K562 (cell line): ENCODE results near the gene KRT16. TPM values are rescaled to one million over a fixed set of nuclear protein-coding genes. Genes with fewer than 3 reads are reported as not detected.

Experiments
- ATAC-seq: fragments of 200-7000 bp; cut with Tn5 transposase; 3 replicates; pipeline ENCODE4 v1.9.1; 2020; ENCODE audit warnings: moderate library complexity
- BruUV-seq: library from RNA; stranded (reverse); fragments of 400-500 nt; replicated peaks from 2 replicates; lab custom pipeline; 2021; lab: Mats Ljungman, UMichigan
- CTCF ChIA-PET: fragments of 300-600 bp; formaldehyde crosslinking; extraction: SDS; loops from one replicate; lab custom pipeline; 2021; ENCODE audit warnings: low intra/inter-chr PET ratio; lab: Yijun Ruan, JAX
- POLR2A ChIA-PET: fragments of 300-600, 350-650 bp; sonication (Branson Sonifier 250); formaldehyde crosslinking; extraction: SDS; loops from one replicate; lab custom pipeline; 2021; ENCODE audit warnings: antibody characterized with exemption, inconsistent platforms; lab: Yijun Ruan, JAX
- DNase-seq, 4 experiments: peaks; one replicate each; pipeline versions ENCODE4 v3.0.0 to v3.0.0-alpha.2; 2011 to 2018; ENCODE audit warnings: low spot score in 3 of 4, mixed read lengths in 3 of 4; ENCODE audit errors: extremely low read depth in 1 of 4
- FAIRE-seq: peaks from 2 replicates; lab custom pipeline; 2011; peaks lifted over from hg19 to GRCh38; lab: Jason Lieb, UNC
- H2AFZ ChIP-seq: 2 replicates; pipeline ENCODE4 v1.6.0; 2011; ENCODE audit warnings: low read depth, low read length, control low read depth, inconsistent platforms
- H3K27ac ChIP-seq: fragments of 200-600 bp; 3 replicates; pipeline ENCODE4 v1.8.0; 2011; ENCODE audit warnings: low read depth, mild to moderate bottlenecking, control low read depth, inconsistent platforms, low read length, moderate library complexity, mixed read lengths; ENCODE audit errors: extremely low read depth
- H3K27me3 ChIP-seq, 2 experiments: fragments of 300-600 bp in 1 of 2; 2 replicates in 1 of 2; 3 replicates in 1 of 2; pipeline versions ENCODE4 v1.6.0 to v1.8.0; 2011; ENCODE audit warnings: inconsistent platforms in 2 of 2, low read length in 2 of 2, mild to moderate bottlenecking in 1 of 2, mixed read lengths in 1 of 2, moderate library complexity in 1 of 2; ENCODE audit not compliant: control insufficient read depth in 2 of 2, insufficient read depth in 2 of 2
- H3K36me3 ChIP-seq: fragments of 300-600 bp; 3 replicates; pipeline ENCODE4 v1.8.0; 2011; ENCODE audit warnings: mild to moderate bottlenecking, low read length, inconsistent platforms; ENCODE audit not compliant: control insufficient read depth, insufficient read depth
- H3K4me1 ChIP-seq, 2 experiments: fragments of 200-600 bp in 1 of 2; replicated peaks in 1 of 2; 2 replicates in 1 of 2; 3 replicates in 1 of 2; pipeline versions ENCODE4 v1.5.1 to v1.8.0; 2011; ENCODE audit warnings: inconsistent platforms in 2 of 2, low read length in 2 of 2, mild to moderate bottlenecking in 1 of 2, mixed read lengths in 1 of 2, moderate library complexity in 1 of 2; ENCODE audit not compliant: control insufficient read depth in 2 of 2, insufficient read depth in 2 of 2
- H3K4me2 ChIP-seq: 2 replicates; pipeline ENCODE4 v1.6.1; 2011; ENCODE audit warnings: low read length, control low read depth, inconsistent platforms, mixed read lengths; ENCODE audit not compliant: insufficient read depth
- H3K4me3 ChIP-seq: fragments of 200-600 bp; sonication (generic), shearing (Covaris generic); 2 replicates; pipeline ENCODE4 v1.5.1; 2016; ENCODE audit warnings: control low read depth, inconsistent platforms
- H3K79me2 ChIP-seq: fragments of 200-600 bp; 3 replicates; pipeline ENCODE4 v1.8.0; 2011; ENCODE audit warnings: low read length, inconsistent platforms; ENCODE audit not compliant: control insufficient read depth, insufficient read depth
- H3K9ac ChIP-seq, 2 experiments: 2 replicates each; pipeline versions ENCODE4 v1.6.0 to v1.6.1; 2011; ENCODE audit warnings: low read depth in 2 of 2, low read length in 2 of 2, control low read depth in 1 of 2, inconsistent platforms in 1 of 2, mild to moderate bottlenecking in 1 of 2, mixed read lengths in 1 of 2; ENCODE audit not compliant: insufficient read depth in 1 of 2
- H3K9me1 ChIP-seq: one replicate; pipeline ENCODE4 v1.6.0; 2011; ENCODE audit warnings: inconsistent platforms, mild to moderate bottlenecking, low read length, moderate library complexity; ENCODE audit not compliant: control insufficient read depth, insufficient read depth
- H3K9me3 ChIP-seq: replicated peaks from 2 replicates; pipeline ENCODE4 v1.5.1; 2011; ENCODE audit warnings: low read depth, low read length, inconsistent platforms; ENCODE audit not compliant: control insufficient read depth, insufficient read depth
- H4K20me1 ChIP-seq: replicated peaks from 2 replicates; pipeline ENCODE4 v1.6.1; 2011; ENCODE audit warnings: low read length, inconsistent platforms, mixed read lengths; ENCODE audit not compliant: control insufficient read depth, insufficient read depth
- ARHGAP35 ChIP-seq: fragments of 450-650 bp; IDR thresholded peaks from 2 replicates; pipeline ENCODE4 v1.6.1; 2018; ENCODE audit not compliant: partially characterized antibody
- BCLAF1 ChIP-seq, 2 experiments: fragments of 450-650 bp in 1 of 2; IDR thresholded peaks; 2 replicates each; pipeline ENCODE4 v1.6.1; 2011 to 2017; ENCODE audit warnings: low read depth in 2 of 2, antibody characterized with exemption in 1 of 2, borderline replicate concordance in 1 of 2, low read length in 1 of 2, mild to moderate bottlenecking in 1 of 2, mixed read lengths in 1 of 2; ENCODE audit not compliant: control insufficient read depth in 1 of 2
- BCOR ChIP-seq: fragments of 450-650 bp; IDR thresholded peaks from 2 replicates; pipeline ENCODE4 v1.6.1; 2016
- HDAC1 ChIP-seq, 2 experiments: fragments of 450-650 bp; IDR thresholded peaks; 2 replicates each; pipeline ENCODE4 v1.6.1; 2016 to 2017; ENCODE audit warnings: inconsistent platforms in 1 of 2, mild to moderate bottlenecking in 1 of 2, moderate library complexity in 1 of 2
- MLLT1 ChIP-seq, 2 experiments: fragments of 450-650 bp; IDR thresholded peaks; 2 replicates each; pipeline ENCODE4 v1.6.1; 2016
- NFRKB ChIP-seq: fragments of 450-650 bp; IDR thresholded peaks from 2 replicates; pipeline ENCODE4 v1.6.1; 2016; ENCODE audit warnings: low read depth
- SMARCA5 ChIP-seq: fragments of 450-650 bp; IDR thresholded peaks from 2 replicates; pipeline ENCODE4 v1.6.1; 2016
- THRB ChIP-seq: fragments of 450-650 bp; formaldehyde crosslinking; conservative IDR thresholded peaks from 2 replicates; pipeline ENCODE4 v1.4.0; 2022; ENCODE audit warnings: mild to moderate bottlenecking, missing genetic modification characterization
- ZNF282 ChIP-seq: sonication (generic); formaldehyde crosslinking; IDR thresholded peaks from 2 replicates; pipeline ENCODE4 v1.8.1; 2023; ENCODE audit warnings: missing genetic modification reagents
- WGBS: fragments of 100-300 bp; shearing (Covaris generic); methylation state at CpG from one replicate; pipeline ENCODE4 v1.1.6; 2016; ENCODE audit warnings: low coverage, mixed read lengths; ENCODE audit not compliant: insufficient coverage; ENCODE audit errors: missing lambda C conversion rate; 5-methylcytosine and 5-hydroxymethylcytosine counted together
- in situ Hi-C: fragments of 300-500 bp; cut with MboI; formaldehyde crosslinking; loops from 4 replicates; pipeline ENCODE4 v1.15.0; 2018; ENCODE audit warnings: inconsistent platforms, mixed read lengths
- intact Hi-C: fragments of 100-400 bp; cut with micrococcal nuclease; formaldehyde crosslinking; loops from 2 replicates; pipeline ENCODE4 v1.14.2; 2022
- polyA plus RNA-seq, 8 experiments: library from polyadenylated mRNA; depleted of rRNA in 4 of 8; stranded (reverse) in 5 of 8; unstranded in 3 of 8; fragments of >200 nt; fragmentation: Nextera tagmentation in 2 of 8; fragmentation: Illumina TruSeq in 1 of 8; extraction: Ambion mirVana in 2 of 8; extraction: Trizol in 1 of 8; gene quantifications; 2 replicates each; pipeline versions ENCODE4 v1.2.1 to v1.2.3, GENCODE V29; 2011 to 2014; ENCODE audit warnings: inconsistent platforms in 1 of 8, missing spikeins in 1 of 8
- total RNA-seq, 7 experiments: library from RNA; depleted of rRNA in 6 of 7; stranded (reverse); fragments of >200 nt in 6 of 7; fragmentation: Illumina TruSeq in 2 of 7; extraction: Trizol in 2 of 7; gene quantifications; 2 replicates each; pipeline versions ENCODE4 v1.2.1 to v1.2.3, GENCODE V29; 2011 to 2021; ENCODE audit warnings: low replicate concordance in 1 of 7
- TF ChIP-seq, protein P1 (sequence below): fragments of 450-650 bp; IDR thresholded peaks from 2 replicates; pipeline ENCODE4 v1.6.1; 2017; ENCODE audit warnings: antibody characterized with exemption
- TF ChIP-seq, protein P2 (sequence below): sonication (generic); formaldehyde crosslinking; IDR thresholded peaks from 2 replicates; pipeline ENCODE4 v1.4.0; 2020; ENCODE audit warnings: mild to moderate bottlenecking, missing genetic modification reagents

The KRT16 gene
- total and polyA plus RNA-seq, 9 of the 15 experiments (the other 6 are each of a cell fraction or from before 2014, with no cell fraction given) = 0.04 TPM; not detected in 8

GRCh38 chr17:41632482-41633105, 20.0 kb upstream of the KRT16 start:
- no peak overlapping the region for H3K4me2 ChIP-seq
- peaks cover 5% of the 10 kb centered on the region; the same call in 1 of the 2 replicates for H4K20me1 ChIP-seq
- intact Hi-C loops (no loop called here), in situ Hi-C loops (no loop called here)
- FAIRE-seq = peak; percentile 90
- DNase-seq = no peak
- H3K79me2 ChIP-seq = no peaks in the 10 kb centered on the region
- H3K36me3 ChIP-seq = no peaks in the 10 kb centered on the region
- H3K9ac ChIP-seq = no peak overlapping the region
- H3K4me1 ChIP-seq = peaks cover 3 to 31% of the 10 kb centered on the region in 2 experiments; a peak in 3 of 5 replicates
- CTCF ChIA-PET = no interaction called here
- H3K4me3 ChIP-seq = no peak overlapping the region
- peaks cover 0 to 8% of the 10 kb centered on the region in 2 experiments; a peak in 2 of 5 replicates for H3K27me3 ChIP-seq
- no peak overlapping the region; the same call in 2 of the 3 replicates for H3K27ac ChIP-seq
- no peaks in the 10 kb centered on the region for H3K9me3 ChIP-seq
- no TSS peak for BruUV-seq
- WGBS = 44% methylated on average over 5 of the region's 5 CpGs
- POLR2A ChIA-PET = no interaction called here
- H2AFZ ChIP-seq = no peak overlapping the region
- ATAC-seq = no peak
- H3K9me1 ChIP-seq = no peaks in the 10 kb centered on the region
- TF ChIP-seq, protein P1, sequence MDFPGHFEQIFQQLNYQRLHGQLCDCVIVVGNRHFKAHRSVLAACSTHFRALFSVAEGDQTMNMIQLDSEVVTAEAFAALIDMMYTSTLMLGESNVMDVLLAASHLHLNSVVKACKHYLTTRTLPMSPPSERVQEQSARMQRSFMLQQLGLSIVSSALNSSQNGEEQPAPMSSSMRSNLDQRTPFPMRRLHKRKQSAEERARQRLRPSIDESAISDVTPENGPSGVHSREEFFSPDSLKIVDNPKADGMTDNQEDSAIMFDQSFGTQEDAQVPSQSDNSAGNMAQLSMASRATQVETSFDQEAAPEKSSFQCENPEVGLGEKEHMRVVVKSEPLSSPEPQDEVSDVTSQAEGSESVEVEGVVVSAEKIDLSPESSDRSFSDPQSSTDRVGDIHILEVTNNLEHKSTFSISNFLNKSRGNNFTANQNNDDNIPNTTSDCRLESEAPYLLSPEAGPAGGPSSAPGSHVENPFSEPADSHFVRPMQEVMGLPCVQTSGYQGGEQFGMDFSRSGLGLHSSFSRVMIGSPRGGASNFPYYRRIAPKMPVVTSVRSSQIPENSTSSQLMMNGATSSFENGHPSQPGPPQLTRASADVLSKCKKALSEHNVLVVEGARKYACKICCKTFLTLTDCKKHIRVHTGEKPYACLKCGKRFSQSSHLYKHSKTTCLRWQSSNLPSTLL = 0 out of 2 replicates have a peak, but pooled peaks have one; percentile 33
- TF ChIP-seq MLLT1 (IDR thresholded peaks at IDR 0.05) (0 out of 4 replicates have a peak, but pooled peaks of 1 of the 2 experiments have one; percentile 36), NFRKB (0 out of 2 replicates have a peak, but pooled peaks have one; percentile 25), BCOR (peak; percentile 35; the same call in 1 of the 2 replicates), HDAC1 (IDR thresholded peaks at IDR 0.05) (0 out of 4 replicates have a peak, but pooled peaks of 1 of the 2 experiments have one; percentile 24), ARHGAP35 (peak; percentile 8), THRB (CRISPR knock-in tag) (0 out of 2 replicates have a peak, but pooled peaks have one; percentile 12), BCLAF1 (IDR thresholded peaks at IDR 0.05; ENCODE audit: borderline replicate concordance in 1 of 2, control insufficient read depth in 1 of 2, low read depth in 2 of 2, low read length in 1 of 2) (peak in 1 of 2 experiments; percentile 8; a peak in 1 of 4 replicates), ZNF282 (CRISPR knock-in tag) (no peak), SMARCA5 (0 out of 2 replicates have a peak, but pooled peaks have one; percentile 37)
- TF ChIP-seq, protein P2, sequence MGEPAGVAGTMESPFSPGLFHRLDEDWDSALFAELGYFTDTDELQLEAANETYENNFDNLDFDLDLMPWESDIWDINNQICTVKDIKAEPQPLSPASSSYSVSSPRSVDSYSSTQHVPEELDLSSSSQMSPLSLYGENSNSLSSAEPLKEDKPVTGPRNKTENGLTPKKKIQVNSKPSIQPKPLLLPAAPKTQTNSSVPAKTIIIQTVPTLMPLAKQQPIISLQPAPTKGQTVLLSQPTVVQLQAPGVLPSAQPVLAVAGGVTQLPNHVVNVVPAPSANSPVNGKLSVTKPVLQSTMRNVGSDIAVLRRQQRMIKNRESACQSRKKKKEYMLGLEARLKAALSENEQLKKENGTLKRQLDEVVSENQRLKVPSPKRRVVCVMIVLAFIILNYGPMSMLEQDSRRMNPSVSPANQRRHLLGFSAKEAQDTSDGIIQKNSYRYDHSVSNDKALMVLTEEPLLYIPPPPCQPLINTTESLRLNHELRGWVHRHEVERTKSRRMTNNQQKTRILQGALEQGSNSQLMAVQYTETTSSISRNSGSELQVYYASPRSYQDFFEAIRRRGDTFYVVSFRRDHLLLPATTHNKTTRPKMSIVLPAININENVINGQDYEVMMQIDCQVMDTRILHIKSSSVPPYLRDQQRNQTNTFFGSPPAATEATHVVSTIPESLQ = no peak
